Measurements from ENCODE around the gene PNLIPRP2. TPM values are rescaled to one million over a fixed set of nuclear protein-coding genes. Genes with fewer than 3 reads are reported as not detected.
A peak's percentile ranks its signal among the peaks of the same experiment; 100 is the strongest.

PNLIPRP2 gene
- total RNA-seq, 1 experiment from 2014 or later, result 0.24 TPM

DNA sequence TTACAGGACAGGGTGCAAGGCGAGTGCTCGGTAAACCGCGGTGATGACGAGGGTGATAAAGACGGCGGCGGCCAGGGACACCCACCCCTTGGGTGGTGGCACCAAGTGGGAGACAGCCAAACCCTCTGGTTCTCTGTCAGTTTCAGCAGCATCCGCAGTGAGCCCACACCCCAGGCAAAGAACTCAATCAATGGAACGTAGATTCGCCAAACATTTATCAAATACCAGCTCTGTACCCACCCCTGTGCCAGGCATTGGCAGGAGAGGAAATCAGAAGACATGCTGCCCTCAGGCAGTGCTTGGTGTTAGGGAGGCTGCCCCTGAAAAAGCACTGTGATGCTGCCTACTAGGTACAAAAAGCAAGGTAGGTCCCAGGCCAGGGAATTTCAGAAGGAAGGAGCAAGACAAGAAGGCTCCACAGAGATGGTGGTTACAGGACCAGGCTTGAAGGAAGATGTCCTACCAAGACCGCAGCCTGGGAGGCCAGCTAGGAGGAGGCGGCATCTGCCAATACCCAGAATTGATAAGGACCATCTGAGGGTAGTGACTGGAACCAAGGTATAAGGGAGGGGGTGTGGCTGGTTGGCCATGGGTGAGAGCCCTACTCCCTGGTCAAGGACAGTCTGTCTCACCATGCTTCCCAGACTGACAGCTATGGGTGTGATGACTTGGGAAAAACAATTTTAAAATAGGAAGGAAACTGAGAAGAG is 10.2 kb upstream of the PNLIPRP2 start:
- Histone ChIP-seq H4K20me1 (ENCODE audit: control insufficient read depth, insufficient read depth, insufficient read length) (no peaks in the 10 kb centered on the region), H2BK12ac (ENCODE audit: insufficient read length, low read depth, low read length) (no peak overlapping the region), H3K18ac (ENCODE audit: insufficient read length, low read depth, low read length) (no peak overlapping the region), H3K27ac (ENCODE audit: insufficient read length, low read depth, low read length) (no peak overlapping the region), H3K23ac (ENCODE audit: insufficient read length, low read depth, low read length) (no peak overlapping the region), H3K4me2 (ENCODE audit: insufficient read depth, insufficient read length, low read length) (no peak overlapping the region), H2BK120ac (ENCODE audit: low read depth, low read length, poor library complexity, severe bottlenecking) (no peak overlapping the region), H2BK5ac (ENCODE audit: insufficient read length, low read length) (no peak overlapping the region), H3K56ac (ENCODE audit: insufficient read length, low read depth, low read length) (no peak overlapping the region), H3K79me1 (ENCODE audit: insufficient read depth, low read depth, low read length, poor library complexity, severe bottlenecking) (no peaks in the 10 kb centered on the region), H2BK20ac (ENCODE audit: low read depth, low read length, poor library complexity, severe bottlenecking) (no peak overlapping the region), H3K4me1 (ENCODE audit: insufficient read depth, low read length) (no peaks in the 10 kb centered on the region), H4K8ac (replicated peaks; ENCODE audit: insufficient read length, low read depth, low read length) (no peak overlapping the region), H3K14ac (ENCODE audit: insufficient read depth, low read length) (no peak overlapping the region), H4K91ac (ENCODE audit: insufficient read length, low read depth, low read length) (no peak overlapping the region), H2AK5ac (ENCODE audit: insufficient read length, low read length) (no peak overlapping the region), H3T11ph (ENCODE audit: low read length) (no peak overlapping the region), H3K23me2 (ENCODE audit: insufficient read length, low read depth, low read length, poor library complexity, severe bottlenecking) (no peaks in the 10 kb centered on the region), H3K79me2 (ENCODE audit: insufficient read depth, low read length) (no peaks in the 10 kb centered on the region), H2BK15ac (ENCODE audit: low read depth, low read length) (no peak overlapping the region), H2AFZ (ENCODE audit: low read length) (no peak overlapping the region), H3K9me3 (ENCODE audit: control insufficient read depth, low read depth, low read length) (no peaks in the 10 kb centered on the region), H3K4ac (ENCODE audit: low read depth, low read length) (no peak overlapping the region), H3K9ac (ENCODE audit: extremely low read depth, insufficient read length, low read length) (no peak overlapping the region), H4K5ac (ENCODE audit: insufficient read length, low read depth, low read length) (no peak overlapping the region), H3K27me3 (ENCODE audit: insufficient read depth, low read length) (no peaks in the 10 kb centered on the region)
- Mint-ChIP-seq H3K27me3 (ENCODE audit: low read depth) (peaks cover 28% of the 10 kb centered on the region), H3K4me1 (peaks cover 7 to 11% of the 10 kb centered on the region in 2 experiments; a peak in 2 of 4 replicates), H3K4me3 (peak overlapping the region in 1 of 2 experiments; percentile 70; a peak in 1 of 5 replicates), H3K9me3 (peaks cover 9 to 13% of the 10 kb centered on the region in 2 experiments; a peak in 3 of 5 replicates), H3K36me3 (ENCODE audit: insufficient read depth in 1 of 3, low read depth in 3 of 3) (peaks cover 0 to 4% (median 4%) of the 10 kb centered on the region in 3 experiments; a peak in 2 of 7 replicates), H3K27ac (no peak overlapping the region)
- no peak for DNase-seq
- TF ChIP-seq, protein P1, sequence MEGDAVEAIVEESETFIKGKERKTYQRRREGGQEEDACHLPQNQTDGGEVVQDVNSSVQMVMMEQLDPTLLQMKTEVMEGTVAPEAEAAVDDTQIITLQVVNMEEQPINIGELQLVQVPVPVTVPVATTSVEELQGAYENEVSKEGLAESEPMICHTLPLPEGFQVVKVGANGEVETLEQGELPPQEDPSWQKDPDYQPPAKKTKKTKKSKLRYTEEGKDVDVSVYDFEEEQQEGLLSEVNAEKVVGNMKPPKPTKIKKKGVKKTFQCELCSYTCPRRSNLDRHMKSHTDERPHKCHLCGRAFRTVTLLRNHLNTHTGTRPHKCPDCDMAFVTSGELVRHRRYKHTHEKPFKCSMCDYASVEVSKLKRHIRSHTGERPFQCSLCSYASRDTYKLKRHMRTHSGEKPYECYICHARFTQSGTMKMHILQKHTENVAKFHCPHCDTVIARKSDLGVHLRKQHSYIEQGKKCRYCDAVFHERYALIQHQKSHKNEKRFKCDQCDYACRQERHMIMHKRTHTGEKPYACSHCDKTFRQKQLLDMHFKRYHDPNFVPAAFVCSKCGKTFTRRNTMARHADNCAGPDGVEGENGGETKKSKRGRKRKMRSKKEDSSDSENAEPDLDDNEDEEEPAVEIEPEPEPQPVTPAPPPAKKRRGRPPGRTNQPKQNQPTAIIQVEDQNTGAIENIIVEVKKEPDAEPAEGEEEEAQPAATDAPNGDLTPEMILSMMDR (conservative IDR thresholded peaks at IDR 0.05), result no peak
- WGBS (ENCODE audit: extremely low coverage, insufficient read length, low lambda C conversion rate), result no CpG with 5 or more reads among the region's 13 CpGs
